ENCODE data around the gene IMPG2.

- TF ChIP-seq EZH2 (IDR thresholded peaks at IDR 0.05; ENCODE audit: insufficient read depth, poor library complexity, severe bottlenecking) (no peak), EZH2phosphoT487 (IDR thresholded peaks at IDR 0.05; ENCODE audit: insufficient read depth, low read depth) (no peak)
Observed at GRCh38 chr3:101351829-101352228, 31.5 kb upstream of the IMPG2 start.

Measured in GM23248 (cell line).